Stimulated activated CD8-positive, alpha-beta memory T cell treated with anti-CD3 and anti-CD28 coated beads, Interleukin-12 subunit alpha, Interleukin-12 subunit beta, amount 100 ng/mL, for 24 hours (primary cell): ENCODE measurements around the gene PDE8A.

ENCODE experiments used
- DNase-seq: peaks from one replicate; pipeline ENCODE4 v3.0.0-alpha.2; 2020; ENCODE audit errors: extremely low read depth

PDE8A gene, protein sequence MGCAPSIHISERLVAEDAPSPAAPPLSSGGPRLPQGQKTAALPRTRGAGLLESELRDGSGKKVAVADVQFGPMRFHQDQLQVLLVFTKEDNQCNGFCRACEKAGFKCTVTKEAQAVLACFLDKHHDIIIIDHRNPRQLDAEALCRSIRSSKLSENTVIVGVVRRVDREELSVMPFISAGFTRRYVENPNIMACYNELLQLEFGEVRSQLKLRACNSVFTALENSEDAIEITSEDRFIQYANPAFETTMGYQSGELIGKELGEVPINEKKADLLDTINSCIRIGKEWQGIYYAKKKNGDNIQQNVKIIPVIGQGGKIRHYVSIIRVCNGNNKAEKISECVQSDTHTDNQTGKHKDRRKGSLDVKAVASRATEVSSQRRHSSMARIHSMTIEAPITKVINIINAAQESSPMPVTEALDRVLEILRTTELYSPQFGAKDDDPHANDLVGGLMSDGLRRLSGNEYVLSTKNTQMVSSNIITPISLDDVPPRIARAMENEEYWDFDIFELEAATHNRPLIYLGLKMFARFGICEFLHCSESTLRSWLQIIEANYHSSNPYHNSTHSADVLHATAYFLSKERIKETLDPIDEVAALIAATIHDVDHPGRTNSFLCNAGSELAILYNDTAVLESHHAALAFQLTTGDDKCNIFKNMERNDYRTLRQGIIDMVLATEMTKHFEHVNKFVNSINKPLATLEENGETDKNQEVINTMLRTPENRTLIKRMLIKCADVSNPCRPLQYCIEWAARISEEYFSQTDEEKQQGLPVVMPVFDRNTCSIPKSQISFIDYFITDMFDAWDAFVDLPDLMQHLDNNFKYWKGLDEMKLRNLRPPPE

DNA sequence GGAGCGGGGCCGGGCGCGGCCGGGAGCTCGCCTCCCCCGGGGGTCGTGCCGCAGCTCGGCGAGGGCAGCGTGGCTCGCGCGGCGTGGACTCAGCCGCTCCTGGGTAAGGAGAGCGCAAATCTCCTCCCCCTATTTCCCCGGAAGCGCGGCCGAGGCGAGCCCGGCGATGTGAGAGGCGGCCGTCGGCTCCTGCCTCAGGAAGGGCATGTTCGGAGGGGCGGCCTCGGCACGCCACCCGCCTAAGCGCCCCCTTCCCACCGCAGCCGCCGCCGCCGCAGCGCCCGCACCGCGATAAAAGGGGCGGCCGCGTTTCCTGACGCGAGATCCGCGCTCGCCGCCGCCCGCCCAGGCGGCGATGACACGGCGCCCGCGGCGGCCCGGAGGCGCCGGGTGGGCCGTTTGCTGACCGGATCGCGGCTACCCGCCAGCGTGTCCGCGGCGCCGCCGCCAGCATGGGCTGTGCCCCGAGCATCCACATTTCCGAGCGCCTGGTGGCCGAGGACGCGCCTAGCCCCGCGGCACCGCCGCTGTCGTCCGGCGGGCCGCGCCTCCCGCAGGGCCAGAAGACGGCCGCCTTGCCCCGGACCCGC lies at the start of gene PDE8A:
Gene PDE8A, plus strand, starts transcription at position 146 of the 590 bp plus-strand sequence. Its CDS starts 307 bp downstream, at position 453.
- DNase-seq = peak; percentile 15

DNA sequence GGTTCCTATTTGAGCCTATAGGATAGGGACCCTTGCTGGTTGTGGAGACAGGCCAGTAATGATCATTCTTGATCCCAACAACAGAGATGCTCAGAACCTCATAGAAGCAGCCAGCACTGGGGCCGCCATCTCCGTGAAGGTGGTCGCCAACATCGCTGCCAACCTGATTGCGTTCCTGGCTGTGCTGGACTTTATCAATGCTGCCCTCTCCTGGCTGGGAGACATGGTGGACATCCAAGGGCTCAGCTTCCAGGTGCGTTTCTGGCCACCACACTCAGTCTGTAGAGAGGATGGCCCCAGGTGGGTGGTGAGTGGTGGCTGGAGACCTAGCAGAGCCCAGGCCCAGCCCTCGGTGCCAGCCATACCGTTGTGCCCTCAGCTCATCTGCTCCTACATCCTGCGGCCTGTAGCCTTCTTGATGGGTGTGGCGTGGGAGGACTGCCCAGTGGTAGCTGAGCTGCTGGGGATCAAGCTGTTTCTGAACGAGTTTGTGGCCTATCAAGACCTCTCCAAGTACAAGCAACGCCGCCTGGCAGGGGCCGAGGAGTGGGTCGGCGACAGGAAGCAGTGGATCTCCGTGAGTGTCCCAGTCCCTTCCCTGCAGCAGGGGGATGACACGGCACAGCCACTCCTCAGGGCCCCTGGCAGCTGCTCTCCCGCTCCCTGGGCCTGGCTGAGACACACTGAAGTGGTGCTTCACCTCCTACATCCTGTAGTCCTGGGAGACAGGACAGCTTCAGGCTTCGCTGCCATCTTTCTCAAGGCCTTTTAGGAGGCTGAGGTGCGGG lies 46.5 kb upstream of the PDE8A start:
- no peak for DNase-seq

DNA sequence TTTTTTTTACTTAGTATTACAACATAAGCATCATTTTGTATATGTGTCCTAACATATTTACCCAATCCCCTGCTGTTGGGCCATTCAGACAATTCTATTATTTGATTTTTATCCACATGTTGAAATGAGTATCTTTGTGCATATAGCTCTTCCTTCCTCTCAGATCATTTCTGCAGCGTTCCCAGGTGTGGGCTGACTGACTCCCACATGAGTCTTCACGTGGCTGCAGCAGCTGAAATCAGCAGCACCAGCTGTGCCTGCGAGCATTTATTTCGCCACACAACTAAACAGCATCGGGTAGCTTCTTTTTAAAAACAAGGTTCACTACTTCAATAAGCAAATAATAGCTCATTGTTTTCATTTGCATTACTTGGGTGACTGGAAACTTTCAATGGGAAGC lies 44.5 kb upstream of the PDE8A start:
- DNase-seq = no peak

DNA sequence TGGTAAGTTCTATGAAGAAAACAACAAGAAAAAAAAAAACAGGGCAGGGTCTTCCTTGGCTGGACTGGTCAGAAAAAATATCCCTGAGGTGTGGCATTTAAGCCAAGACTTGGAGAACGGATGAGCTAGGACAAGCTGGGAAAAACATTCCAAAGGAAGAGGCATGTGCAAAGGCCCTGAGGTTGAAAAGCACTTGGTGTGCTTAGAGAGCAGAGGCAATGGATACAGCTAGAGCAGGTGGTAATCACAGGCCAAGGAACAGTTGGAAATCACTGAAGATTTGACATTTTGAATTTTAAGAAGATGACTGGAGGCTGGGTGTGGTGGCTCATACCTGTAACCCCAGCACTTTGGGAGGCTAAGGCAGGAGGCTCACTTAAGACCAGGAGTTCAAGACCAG lies 42.9 kb upstream of the PDE8A start:
- DNase-seq = no peak

- DNase-seq = no peak
Observed at GRCh38 chr15:84940399-84940798, 41.3 kb upstream of the PDE8A start.

DNA sequence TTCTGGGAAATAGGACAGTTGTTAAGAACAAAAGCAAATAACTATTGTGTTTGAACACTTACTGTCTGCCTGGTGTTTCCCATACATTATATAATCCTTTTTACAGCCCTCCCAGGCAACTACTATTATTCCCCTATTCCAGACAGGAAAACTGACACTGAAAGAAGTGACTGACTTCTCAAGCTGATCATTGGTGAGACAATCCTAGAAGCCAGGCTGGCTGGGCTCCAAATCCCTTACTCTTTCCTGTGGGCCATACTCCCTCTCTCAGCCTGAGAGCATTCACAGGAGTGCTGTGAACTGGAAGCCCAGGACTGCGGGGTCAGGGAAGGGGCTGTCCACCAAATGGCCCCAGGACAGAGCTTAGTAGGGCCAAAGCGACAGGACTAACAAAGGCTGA lies 39.2 kb upstream of the PDE8A start:
- DNase-seq = no peak

DNA sequence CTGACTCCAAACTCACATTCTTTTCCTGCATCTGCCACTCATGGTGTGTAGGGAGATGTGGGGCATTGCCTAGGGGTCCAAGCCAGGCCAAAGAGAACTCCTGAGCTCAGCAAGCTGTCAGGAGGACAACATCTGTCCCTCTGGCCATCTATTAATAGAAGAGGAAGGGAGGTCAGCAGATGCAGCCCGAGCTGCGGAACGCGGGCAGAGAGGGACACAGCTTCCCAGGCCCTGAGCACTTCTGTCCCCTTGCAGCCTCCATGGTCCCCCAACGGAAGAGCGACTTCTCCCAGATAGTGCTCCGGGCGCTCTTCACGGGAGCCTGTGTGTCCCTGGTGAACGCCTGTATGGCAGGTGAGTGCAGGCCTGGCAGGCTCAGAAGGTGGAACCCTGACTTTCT lies 37.3 kb upstream of the PDE8A start:
- DNase-seq = no peak

GRCh38 chr15:84944861-84945260 lies 36.8 kb upstream of the PDE8A start:
- no peak for DNase-seq

DNA sequence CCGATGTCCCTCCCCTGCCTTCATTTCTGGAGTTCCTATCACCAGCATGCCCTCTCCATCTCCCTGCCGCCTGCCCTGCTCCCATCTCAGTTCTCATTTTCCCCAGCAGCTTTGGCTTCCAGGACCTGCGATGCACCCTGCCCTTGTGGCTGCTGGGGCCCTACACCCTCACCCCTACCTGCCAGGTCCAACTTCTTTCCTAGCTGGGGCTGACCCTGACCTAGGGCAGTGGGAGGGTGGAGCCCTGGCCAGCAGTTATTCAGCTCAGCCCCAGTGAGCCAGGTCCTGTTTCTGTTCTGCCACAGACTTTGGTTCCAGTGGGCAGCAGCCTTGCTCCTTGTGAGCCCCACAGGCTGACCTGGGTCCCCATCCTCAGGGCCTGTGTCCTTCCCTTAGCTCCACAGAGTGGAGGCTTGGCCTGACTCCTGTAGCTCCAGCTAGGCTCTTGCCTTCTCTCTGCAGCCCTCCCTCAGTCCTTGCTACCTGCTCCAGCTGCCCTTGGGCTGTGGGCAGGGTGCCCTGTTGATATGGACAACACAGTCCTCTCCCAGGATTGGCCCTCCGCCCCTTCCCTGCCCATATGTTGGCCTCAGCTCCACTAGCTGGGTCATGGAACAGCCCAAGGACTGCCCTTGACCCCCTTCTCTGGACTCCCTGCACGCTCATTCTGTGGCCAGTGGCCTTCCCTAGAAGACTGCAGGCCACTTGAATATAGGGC lies 34.7 kb upstream of the PDE8A start:
- DNase-seq = no peak

DNA sequence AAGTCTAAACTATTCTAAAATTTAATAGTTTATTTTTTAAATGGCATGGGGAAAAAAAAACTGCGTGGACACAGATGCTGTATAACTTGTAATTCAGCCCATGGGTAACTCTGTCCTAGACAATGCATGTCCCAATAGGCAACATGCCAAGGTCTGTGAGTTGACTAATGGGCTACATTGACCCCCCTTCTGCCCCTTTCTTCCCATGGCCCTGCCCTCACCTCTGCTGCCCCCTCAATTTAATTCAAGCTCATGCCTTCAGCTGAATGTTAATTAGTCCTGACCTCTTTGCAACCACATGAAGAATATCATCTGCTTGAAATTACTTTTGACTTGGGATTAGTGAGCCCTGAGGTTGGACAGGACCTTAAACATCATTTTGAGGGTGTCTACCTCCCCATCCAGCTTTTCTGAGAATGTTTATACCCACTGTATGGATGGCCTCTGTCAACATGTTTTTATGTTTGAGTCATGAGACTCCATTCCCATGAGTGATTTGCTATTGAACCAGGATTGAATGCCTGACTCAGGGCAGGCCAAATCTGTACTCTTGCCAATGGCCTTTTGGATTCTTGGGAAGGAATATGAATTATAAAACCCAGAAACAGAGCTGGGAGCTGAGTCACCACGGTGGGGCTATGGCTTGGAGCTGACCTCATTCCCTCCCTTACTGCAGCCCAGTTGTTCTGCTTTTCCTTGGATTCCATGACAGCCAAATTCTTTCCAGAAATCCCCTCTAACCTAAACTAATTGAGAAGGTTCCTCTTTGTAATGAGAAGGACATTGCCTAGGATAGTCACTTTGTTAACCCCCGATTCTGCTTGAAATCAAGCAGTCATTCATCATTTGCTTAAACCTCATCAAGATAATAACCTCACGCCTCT lies 33.5 kb upstream of the PDE8A start:
- no peak for DNase-seq

DNA sequence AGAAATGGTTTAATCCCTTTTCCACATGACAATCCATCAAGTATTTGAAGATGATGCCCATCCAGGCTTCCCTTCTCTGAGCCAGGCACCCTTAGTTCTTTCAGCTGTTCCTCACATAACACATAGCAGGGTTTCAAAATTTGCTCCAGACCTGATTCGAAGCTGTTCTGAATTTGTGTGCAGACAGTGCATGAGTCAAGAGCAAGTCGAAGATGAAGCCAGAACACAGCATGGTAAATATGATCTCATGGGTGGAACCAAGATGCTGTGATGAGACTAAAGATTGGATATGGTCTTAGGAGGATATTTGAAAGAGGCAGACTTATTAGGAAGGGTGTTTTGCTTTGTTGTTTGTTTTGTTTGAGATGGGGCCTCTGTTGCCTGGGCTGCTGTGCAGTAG lies 32.6 kb upstream of the PDE8A start:
- DNase-seq = no peak

DNA sequence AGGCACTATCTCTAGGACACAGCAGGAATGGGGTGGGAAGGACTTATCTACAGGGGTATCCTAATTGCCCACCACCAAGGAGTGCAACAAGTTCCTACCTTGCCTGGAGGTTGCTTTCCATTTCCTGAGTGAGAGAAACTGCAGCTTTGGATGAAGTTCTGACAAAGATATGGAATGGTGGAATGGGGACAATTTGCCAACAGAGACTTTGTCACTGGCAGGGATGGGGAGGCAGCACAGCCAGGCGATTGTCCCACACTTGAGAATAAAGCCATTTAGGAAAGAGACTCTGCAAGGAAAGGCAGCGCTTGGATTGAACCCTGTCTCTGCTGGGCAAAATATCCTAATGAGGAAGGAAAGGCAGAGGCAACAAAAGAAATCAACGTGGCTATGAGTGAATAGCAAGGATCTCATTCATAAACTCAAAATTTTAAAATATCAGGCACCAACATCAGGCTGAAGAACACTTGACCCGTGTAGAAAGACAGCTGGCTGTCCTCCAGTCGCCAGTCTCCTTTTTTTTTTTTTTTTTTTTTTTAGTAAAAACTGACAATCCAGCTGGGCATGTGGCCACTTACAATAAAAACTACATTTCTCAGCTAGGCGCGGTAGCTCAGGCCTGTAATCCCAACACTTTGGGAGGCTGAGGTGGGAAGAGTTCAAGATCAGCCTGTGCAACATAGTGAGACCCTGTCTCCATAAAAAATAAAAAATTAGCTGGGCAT lies 31.6 kb upstream of the PDE8A start:
- DNase-seq = no peak

DNA sequence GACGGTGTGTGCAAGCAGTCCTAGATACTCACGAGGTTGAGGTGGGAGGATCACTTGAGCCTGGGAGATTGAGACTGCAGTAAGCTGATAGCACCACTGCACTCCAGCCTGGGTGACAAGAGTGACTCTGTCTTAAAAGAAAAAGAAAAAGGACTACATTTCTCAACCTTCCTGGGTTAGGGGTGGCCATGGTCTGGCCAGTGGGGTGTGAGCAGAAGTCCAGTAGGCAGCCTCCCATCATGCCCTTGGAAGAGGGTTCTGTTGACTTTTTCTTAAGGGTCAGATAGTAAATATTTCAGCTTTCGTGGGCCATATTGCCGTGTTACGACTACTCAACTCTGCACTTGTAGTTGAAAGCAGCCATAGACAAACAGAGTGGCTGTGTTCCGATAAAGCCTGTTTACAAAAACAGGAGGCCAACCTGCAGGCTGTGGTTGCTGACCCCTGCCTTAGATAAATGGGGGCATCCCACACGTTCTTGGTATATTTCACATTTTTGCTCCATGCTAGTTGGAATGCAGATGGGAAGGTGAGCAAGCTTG lies 31.0 kb upstream of the PDE8A start:
- DNase-seq = no peak

DNA sequence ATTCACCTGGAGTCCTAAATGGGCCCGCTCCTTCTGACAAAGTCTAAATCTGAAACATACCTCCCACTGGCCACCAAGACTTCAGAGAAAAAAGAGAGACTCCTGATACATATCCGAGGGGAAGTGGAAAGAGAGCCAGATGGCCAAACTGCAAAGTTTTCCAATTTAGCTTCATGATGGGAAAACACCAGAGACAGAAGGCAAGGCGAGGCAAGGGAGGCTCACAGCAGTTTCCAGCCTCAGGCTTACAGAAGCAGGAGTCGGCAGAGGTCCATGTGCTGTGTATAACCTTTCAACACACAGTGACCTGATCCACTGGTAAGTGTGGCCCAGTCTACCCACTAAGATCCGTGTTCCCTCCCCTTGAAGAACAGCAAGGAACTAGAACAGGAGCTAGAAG lies 29.9 kb upstream of the PDE8A start:
- no peak for DNase-seq

GRCh38 chr15:84953136-84953535 lies 28.5 kb upstream of the PDE8A start:
- DNase-seq = no peak

GRCh38 chr15:84953726-84954125 lies 27.9 kb upstream of the PDE8A start:
- no peak for DNase-seq

- DNase-seq = no peak
Observed at GRCh38 chr15:84955089-84955848, 26.4 kb upstream of the PDE8A start.

- no peak for DNase-seq
Observed at GRCh38 chr15:84956199-84956598, 25.5 kb upstream of the PDE8A start.
